Suppressor macrophage treated with lipopolysaccharide for 1 hour (primary cell): ENCODE measurements around the gene MED6.

Experiments used
- DNase-seq, 3 donors: peaks; one replicate each; pipeline ENCODE4 v3.0.0-alpha.2; 2020 to 2022

The MED6 gene

GRCh38 chr14:70600382-70601157, at the start of gene MED6:
TSS of gene MED6 (minus strand) at chr14:70600655. CDS start at chr14:70600637, 18 bp downstream.
- peak; percentile 90 to 96 (median 95) for DNase-seq

GRCh38 chr14:70649803-70650202, 49.3 kb upstream of the MED6 start:
- DNase-seq, result no peak

GRCh38 chr14:70648346-70648745, 47.9 kb upstream of the MED6 start:
- DNase-seq, result no peak

GRCh38 chr14:70646705-70647104, 46.2 kb upstream of the MED6 start:
- DNase-seq, result no peak

- DNase-seq, result no peak
These were observed 45.4 kb upstream of the MED6 start for GRCh38 chr14:70645892-70646291.

- no peak for DNase-seq
These were observed 43.5 kb upstream of the MED6 start for GRCh38 chr14:70643967-70644366.

GRCh38 chr14:70642303-70643235, 42.1 kb upstream of the MED6 start:
- DNase-seq, result peak in 2 of 3 donors; percentile 12 to 20

GRCh38 chr14:70641548-70642302, 41.3 kb upstream of the MED6 start, which contains the start of gene TTC9:
TSS of gene TTC9 (plus strand) at chr14:70641916. CDS start at chr14:70642130, 214 bp downstream.
- DNase-seq, result peak; percentile 29 to 63 (median 39)

- DNase-seq, result peak; percentile 20 to 36 (median 25)
These were observed 40.6 kb upstream of the MED6 start for GRCh38 chr14:70640938-70641547.

GRCh38 chr14:70638416-70638815, 38.0 kb upstream of the MED6 start:
- no peak for DNase-seq

- peak in 1 of 3 donors; percentile 8 for DNase-seq
These were observed 35.6 kb upstream of the MED6 start for GRCh38 chr14:70635971-70636595.

GRCh38 chr14:70631948-70632347, 31.5 kb upstream of the MED6 start:
- no peak for DNase-seq

- no peak for DNase-seq
These were observed 24.5 kb upstream of the MED6 start for GRCh38 chr14:70624972-70625371.

GRCh38 chr14:70622111-70622712, 21.8 kb upstream of the MED6 start:
- peak; percentile 54 to 66 (median 63) for DNase-seq

GRCh38 chr14:70619708-70620107, 19.3 kb upstream of the MED6 start:
- DNase-seq, result no peak

- DNase-seq, result no peak
These were observed 17.9 kb upstream of the MED6 start for GRCh38 chr14:70618314-70618713.

GRCh38 chr14:70616646-70617045, 16.2 kb upstream of the MED6 start:
- DNase-seq, result no peak

GRCh38 chr14:70611216-70611615, 10.8 kb upstream of the MED6 start:
- DNase-seq, result no peak

GRCh38 chr14:70602254-70602653, 1.8 kb upstream of the MED6 start:
- no peak for DNase-seq

- DNase-seq, result peak in 1 of 3 donors; percentile 4
These were observed 707 bp upstream of the MED6 start for GRCh38 chr14:70601162-70601561.

GRCh38 chr14:70599345-70599744, 1.1 kb downstream of the MED6 start:
- DNase-seq, result peak in 2 of 3 donors; percentile 5 to 23
